Measurements from ENCODE around the gene CAB39L. TPM values are rescaled to one million over a fixed set of nuclear protein-coding genes. Genes with fewer than 3 reads are reported as not detected.
"Not testable (repeated sequence)": the region's sequence is repeated elsewhere in the genome, so short reads cannot be mapped to it uniquely, and the experiment has no call there.

Gene CAB39L
- total RNA-seq, 1 experiment from 2014 or later, result 6.6 TPM

- in situ Hi-C loops (cut with HindIII; ENCODE audit: low pct_unique_long_range_greater_than_20kb, low sequenced_read_pairs), result no loop called here
Observed at GRCh38 chr13:49329831-49330545, 113.9 kb downstream of the CAB39L start.

GRCh38 chr13:49327145-49327544 lies 116.7 kb downstream of the CAB39L start:
- not testable (repeated sequence) for BruUV-seq (replicated peaks); ATAC-seq; H3K27ac ChIP-seq (ENCODE audit: low read length)

More at GRCh38 chr13:49329831-49330545, 113.9 kb downstream of the CAB39L start:
- POLR2A ChIA-PET, result no interaction called here
- BruUV-seq (replicated peaks), result no TSS peak
- no peaks in the 10 kb centered on the region for H3K4me1 ChIP-seq (ENCODE audit: control insufficient read depth, insufficient read depth, low read length)
- no peaks in the 10 kb centered on the region for H3K9me3 ChIP-seq (ENCODE audit: control insufficient read depth, insufficient read depth, low read depth, low read length)
- CTCF ChIA-PET, result no interaction called here
- no peak for DNase-seq (ENCODE audit: low read depth, low spot score)
- no peaks in the 10 kb centered on the region for H3K27me3 ChIP-seq (ENCODE audit: control insufficient read depth, insufficient read depth, low read length)
- no peak for ATAC-seq
- no peak overlapping the region for H3K4me3 ChIP-seq (ENCODE audit: low read depth in 2 of 2, low read length in 2 of 2)
- no peak for TF ChIP-seq REST (IDR thresholded peaks at IDR 0.05; ENCODE audit: insufficient read depth in 1 of 2, low read depth in 2 of 2, low read length in 1 of 2)
- no peak for TF ChIP-seq POLR2AphosphoS5 (IDR thresholded peaks at IDR 0.05; ENCODE audit: low read depth, low read length)
- TF ChIP-seq TCF7L2 (IDR thresholded peaks at IDR 0.05; ENCODE audit: low read depth, low read length), result no peak
- TF ChIP-seq CTCF (IDR thresholded peaks at IDR 0.05), result no peak
- no peak for TF ChIP-seq SIN3A (IDR thresholded peaks at IDR 0.05; ENCODE audit: borderline replicate concordance, insufficient read depth, low read depth, low read length)
- H3K27ac ChIP-seq (ENCODE audit: low read length), result no peak overlapping the region
- intact Hi-C loops (cut with micrococcal nuclease; ENCODE audit: unreplicated experiment), result no loop called here
- no peaks in the 10 kb centered on the region for H3K36me3 ChIP-seq (ENCODE audit: control insufficient read depth, insufficient read depth, low read length)

GRCh38 chr13:49326222-49326917 lies 117.5 kb downstream of the CAB39L start:
- CTCF ChIA-PET, result no interaction called here
- in situ Hi-C loops (cut with HindIII; ENCODE audit: low pct_unique_long_range_greater_than_20kb, low sequenced_read_pairs) (no loop called here), intact Hi-C loops (cut with micrococcal nuclease; ENCODE audit: unreplicated experiment) (no loop called here)
- Histone ChIP-seq H3K4me1 (ENCODE audit: control insufficient read depth, insufficient read depth, low read length) (no peaks in the 10 kb centered on the region), H3K9me3 (ENCODE audit: control insufficient read depth, insufficient read depth, low read depth, low read length) (no peaks in the 10 kb centered on the region), H3K27ac (ENCODE audit: low read length) (no peak overlapping the region), H3K27me3 (ENCODE audit: control insufficient read depth, insufficient read depth, low read length) (no peaks in the 10 kb centered on the region), H3K36me3 (ENCODE audit: control insufficient read depth, insufficient read depth, low read length) (no peaks in the 10 kb centered on the region), H3K4me3 (ENCODE audit: low read depth in 2 of 2, low read length in 2 of 2) (no peak overlapping the region)
- POLR2A ChIA-PET, result no interaction called here
- DNase-seq (ENCODE audit: low read depth, low spot score) (no peak), ATAC-seq (no peak)
- no TSS peak for BruUV-seq (replicated peaks)
- TF ChIP-seq CTCF (IDR thresholded peaks at IDR 0.05) (no peak), SIN3A (IDR thresholded peaks at IDR 0.05; ENCODE audit: borderline replicate concordance, insufficient read depth, low read depth, low read length) (no peak), POLR2AphosphoS5 (IDR thresholded peaks at IDR 0.05; ENCODE audit: low read depth, low read length) (no peak), REST (IDR thresholded peaks at IDR 0.05; ENCODE audit: insufficient read depth in 1 of 2, low read depth in 2 of 2, low read length in 1 of 2) (no peak), TCF7L2 (IDR thresholded peaks at IDR 0.05; ENCODE audit: low read depth, low read length) (no peak)

More at GRCh38 chr13:49327145-49327544, 116.7 kb downstream of the CAB39L start:
- H3K4me3 ChIP-seq (ENCODE audit: low read depth in 2 of 2, low read length in 2 of 2); H3K9me3 ChIP-seq (ENCODE audit: control insufficient read depth, insufficient read depth, low read depth, low read length); intact Hi-C loops (cut with micrococcal nuclease; ENCODE audit: unreplicated experiment); H3K36me3 ChIP-seq (ENCODE audit: control insufficient read depth, insufficient read depth, low read length); POLR2A ChIA-PET; H3K27me3 ChIP-seq (ENCODE audit: control insufficient read depth, insufficient read depth, low read length); in situ Hi-C loops (cut with HindIII; ENCODE audit: low pct_unique_long_range_greater_than_20kb, low sequenced_read_pairs); H3K4me1 ChIP-seq (ENCODE audit: control insufficient read depth, insufficient read depth, low read length); DNase-seq (ENCODE audit: low read depth, low spot score); CTCF ChIA-PET: not testable (repeated sequence)

Data from Panc1 (cell line).